Gastroesophageal sphincter (tissue), 4 donors: Measurements from ENCODE around the gene CLK3. TPM values are rescaled to one million over a fixed set of nuclear protein-coding genes. Genes with fewer than 3 reads are reported as not detected.

ENCODE experiments used
- ATAC-seq: fragments of 150-250 bp; one replicate; pipeline ENCODE4 v1.9.1; 2016; ENCODE audit warnings: mild to moderate bottlenecking, moderate library complexity
- H3K27ac ChIP-seq, 4 donors: fragments of 200-600 bp; sonication (generic) in 3 of 4; 1 replicate in 3 of 4; 2 replicates in 1 of 4; pipeline ENCODE4 v1.5.1; 2016 to 2019
- H3K27me3 ChIP-seq: fragments of 200-600 bp; sonication (generic); one replicate; pipeline ENCODE4 v1.5.1; 2019
- H3K36me3 ChIP-seq, 2 donors: fragments of 200-600 bp; sonication (generic); one replicate each; pipeline ENCODE4 v1.5.1; 2019; ENCODE audit warnings: control low read depth in 1 of 2
- H3K4me1 ChIP-seq, 3 donors: fragments of 200-600 bp; sonication (generic); 1 replicate in 2 of 3; 2 replicates in 1 of 3; pipeline ENCODE4 v1.5.1; 2016 to 2019; ENCODE audit warnings: control low read depth in 2 of 3
- H3K4me3 ChIP-seq, 2 donors: fragments of 200-600 bp; sonication (generic); one replicate each; pipeline ENCODE4 v1.5.1; 2019; ENCODE audit warnings: mild to moderate bottlenecking in 1 of 2, moderate library complexity in 1 of 2
- H3K9me3 ChIP-seq, 3 donors: fragments of 200-600 bp; sonication (generic); one replicate each; pipeline ENCODE4 v1.5.1; 2017 to 2019; ENCODE audit warnings: control low read depth in 2 of 3
- CTCF ChIP-seq, 4 experiments: fragments of 200-600 bp in 2 of 4; fragments of 450-650 bp in 2 of 4; sonication (generic) in 1 of 4; IDR thresholded peaks; one replicate each; pipeline ENCODE4 v1.5.1; 2017 to 2019; ENCODE audit warnings: antibody characterized with exemption in 4 of 4, mild to moderate bottlenecking in 2 of 4, moderate library complexity in 2 of 4
- EP300 ChIP-seq: sonication (generic); formaldehyde crosslinking; IDR thresholded peaks from one replicate; pipeline ENCODE4 v1.6.1; 2017; ENCODE audit warnings: antibody characterized with exemption, mild to moderate bottlenecking
- POLR2A ChIP-seq, 2 donors: fragments of 450-650 bp; IDR thresholded peaks; one replicate each; pipeline ENCODE4 v1.6.1; 2017; ENCODE audit warnings: antibody characterized with exemption in 2 of 2, mild to moderate bottlenecking in 2 of 2, moderate library complexity in 1 of 2
- POLR2AphosphoS5 ChIP-seq: sonication (generic); formaldehyde crosslinking; IDR thresholded peaks from one replicate; pipeline ENCODE4 v1.6.1; 2017; ENCODE audit warnings: antibody characterized with exemption
- WGBS, 2 donors: methylation state at CpG; one replicate each; pipeline ENCODE4 v1.1.5; 2018; ENCODE audit warnings: low coverage in 1 of 2; 5-methylcytosine and 5-hydroxymethylcytosine counted together
- total RNA-seq, 4 donors: library from RNA; depleted of rRNA; stranded (reverse); fragments of >200 nt; gene quantifications; one replicate each; pipeline ENCODE4 v1.1.0, GENCODE V29; 2016

Gene CLK3
- total RNA-seq, 4 donors from 2014 or later = 62.8 to 108 (median 82.5) TPM

- H3K9me3 ChIP-seq = no peaks in the 10 kb centered on the region
- H3K36me3 ChIP-seq = peaks cover 0 to 100% of the 10 kb centered on the region in 2 donors
- H3K4me3 ChIP-seq = no peak overlapping the region
- no peak for ATAC-seq
- no peak overlapping the region for H3K27ac ChIP-seq
- no peaks in the 10 kb centered on the region for H3K27me3 ChIP-seq
- TF ChIP-seq EP300 (no peak), POLR2A (IDR thresholded peaks at IDR 0.05) (no peak), POLR2AphosphoS5 (no peak), CTCF (IDR thresholded peaks at IDR 0.05) (no peak)
- H3K4me1 ChIP-seq = peaks cover 0 to 29% (median 7%) of the 10 kb centered on the region in 3 donors
- WGBS, 2 donors = 67% methylated on average over 1 of the region's 7 CpGs; no CpG with 5 or more reads in 1 of the 2 donors
Observed at GRCh38 chr15:74624020-74624602, 8.5 kb downstream of the CLK3 start.

GRCh38 chr15:74625693-74626092, 10.1 kb downstream of the CLK3 start:
- TF ChIP-seq POLR2AphosphoS5 (no peak), CTCF (IDR thresholded peaks at IDR 0.05) (no peak), EP300 (no peak), POLR2A (IDR thresholded peaks at IDR 0.05) (no peak)
- H3K36me3 ChIP-seq = peaks cover 0 to 100% of the 10 kb centered on the region in 2 donors
- H3K4me3 ChIP-seq = no peak overlapping the region
- H3K9me3 ChIP-seq = no peaks in the 10 kb centered on the region
- H3K27me3 ChIP-seq = no peaks in the 10 kb centered on the region
- no peak overlapping the region for H3K27ac ChIP-seq
- no peak for ATAC-seq
- 90% methylated on average over 2 of the region's 6 CpGs; no CpG with 5 or more reads in 1 of the 2 donors for WGBS, 2 donors
- peaks cover 0 to 13% (median 4%) of the 10 kb centered on the region in 3 donors for H3K4me1 ChIP-seq

GRCh38 chr15:74626336-74626735, 10.7 kb downstream of the CLK3 start:
- H3K36me3 ChIP-seq = peaks cover 0 to 100% of the 10 kb centered on the region in 2 donors
- peaks cover 0 to 7% (median 0%) of the 10 kb centered on the region in 3 donors for H3K4me1 ChIP-seq
- no peak for ATAC-seq
- WGBS, 2 donors = 100% methylated on average over 6 of the region's 7 CpGs; no CpG with 5 or more reads in 1 of the 2 donors
- no peaks in the 10 kb centered on the region for H3K9me3 ChIP-seq
- TF ChIP-seq CTCF (IDR thresholded peaks at IDR 0.05) = no peak
- TF ChIP-seq EP300 = no peak
- no peak for TF ChIP-seq POLR2A (IDR thresholded peaks at IDR 0.05)
- no peak for TF ChIP-seq POLR2AphosphoS5
- H3K4me3 ChIP-seq = no peak overlapping the region
- no peak overlapping the region for H3K27ac ChIP-seq
- H3K27me3 ChIP-seq = no peaks in the 10 kb centered on the region

GRCh38 chr15:74626752-74627692, 11.4 kb downstream of the CLK3 start:
- H3K27ac ChIP-seq = no peak overlapping the region
- no peak for TF ChIP-seq CTCF (IDR thresholded peaks at IDR 0.05)
- no peak for TF ChIP-seq POLR2A (IDR thresholded peaks at IDR 0.05)
- no peak for TF ChIP-seq EP300
- TF ChIP-seq POLR2AphosphoS5 = no peak
- 80 to 87% methylated on average over 1 to 4 of the region's 10 CpGs for WGBS, 2 donors
- H3K27me3 ChIP-seq = no peaks in the 10 kb centered on the region
- no peaks in the 10 kb centered on the region for H3K9me3 ChIP-seq
- no peaks in the 10 kb centered on the region for H3K4me1 ChIP-seq
- no peak for ATAC-seq
- H3K4me3 ChIP-seq = no peak overlapping the region
- H3K36me3 ChIP-seq = peaks cover 0 to 100% of the 10 kb centered on the region in 2 donors
